OCI-LY3 (cell line): ENCODE data around the gene MIR17HG.
A peak's percentile ranks its signal among the peaks of the same experiment; 100 is the strongest.

Source experiments
- H2AFZ ChIP-seq: fragments of 200-600, 300-600 bp; shearing (Covaris generic); 2 replicates; pipeline ENCODE4 v1.6.0; 2014; ENCODE audit warnings: antibody characterized with exemption, low read depth, low read length
- H3K27ac ChIP-seq: fragments of 200-600, 300-600 bp; sonication (generic); 2 replicates; pipeline ENCODE4 v1.5.1; 2014; ENCODE audit warnings: mild to moderate bottlenecking, low read length, moderate library complexity, mixed read lengths
- H3K27me3 ChIP-seq: fragments of 200-600, 300-600 bp; sonication (generic); 2 replicates; pipeline ENCODE4 v1.6.1; 2014; ENCODE audit warnings: low read depth, low read length, mixed read lengths
- H3K36me3 ChIP-seq: fragments of 200-600, 300-600 bp; sonication (generic); replicated peaks from 2 replicates; pipeline ENCODE3; 2014; ENCODE audit warnings: low read depth, low read length, mixed read lengths
- H3K4me1 ChIP-seq: fragments of 300-600, 200-600 bp; sonication (generic); 2 replicates; pipeline ENCODE4 v1.6.1; 2014; ENCODE audit warnings: low read length, mixed read lengths
- H3K4me2 ChIP-seq: fragments of 200-600, 300-600 bp; sonication (generic); 2 replicates; pipeline ENCODE4 v1.6.1; 2014; ENCODE audit warnings: low read length, mixed read lengths
- H3K4me3 ChIP-seq: fragments of 300-600, 200-600 bp; sonication (generic); 2 replicates; pipeline ENCODE4 v1.5.1; 2014; ENCODE audit warnings: antibody characterized with exemption, mild to moderate bottlenecking, low read length, moderate library complexity
- H3K79me2 ChIP-seq: fragments of 300-600, 200-600 bp; shearing (Covaris generic); 2 replicates; pipeline ENCODE4 v1.6.1; 2014; ENCODE audit warnings: mild to moderate bottlenecking, low read length, mixed read lengths
- H3K9ac ChIP-seq: fragments of 300-600, 200-600 bp; shearing (Covaris generic); 2 replicates; pipeline ENCODE4 v1.6.0; 2014; ENCODE audit warnings: mild to moderate bottlenecking, low read length, moderate library complexity
- H3K9me3 ChIP-seq: fragments of 200-600, 300-600 bp; shearing (Covaris generic); 2 replicates; pipeline ENCODE4 v1.6.1; 2014; ENCODE audit warnings: low read length, mixed read lengths; ENCODE audit not compliant: insufficient read depth
- H4K20me1 ChIP-seq: fragments of 200-600, 300-600 bp; sonication (generic); 2 replicates; pipeline ENCODE4 v1.6.1; 2016; ENCODE audit warnings: low read length, mixed read lengths; ENCODE audit not compliant: insufficient read depth
- CTCF ChIP-seq: fragments of 200-600, 300-600 bp; sonication (generic); IDR thresholded peaks from 2 replicates; pipeline ENCODE4 v1.5.1; 2014; ENCODE audit warnings: antibody characterized with exemption, low read length, low read depth
- EZH2phosphoT487 ChIP-seq: fragments of 200-600 bp; shearing (Covaris generic); IDR thresholded peaks from 2 replicates; pipeline ENCODE4 v1.6.1; 2018; ENCODE audit warnings: antibody characterized with exemption, mixed run types, low read depth

Gene MIR17HG

GRCh38 chr13:91399189-91400062 is 51.9 kb downstream of the MIR17HG start:
- Histone ChIP-seq H2AFZ (no peak overlapping the region), H3K36me3 (no peaks in the 10 kb centered on the region), H3K4me1 (peaks cover 8% of the 10 kb centered on the region), H3K27ac (no peak overlapping the region), H3K4me3 (peak overlapping the region; percentile 70; the same call in 1 of the 2 replicates), H3K79me2 (no peaks in the 10 kb centered on the region), H3K9me3 (no peaks in the 10 kb centered on the region), H3K27me3 (peaks cover 18% of the 10 kb centered on the region), H4K20me1 (no peaks in the 10 kb centered on the region), H3K4me2 (peak overlapping the region; percentile 75; the same call in 1 of the 2 replicates), H3K9ac (no peak overlapping the region)
- TF ChIP-seq EZH2phosphoT487 (no peak), CTCF (no peak)

GRCh38 chr13:91400063-91400399 is 52.5 kb downstream of the MIR17HG start:
- H3K36me3 ChIP-seq, result no peaks in the 10 kb centered on the region
- H3K4me2 ChIP-seq, result no peak overlapping the region
- TF ChIP-seq CTCF (no peak), EZH2phosphoT487 (no peak)
- H3K9me3 ChIP-seq, result no peaks in the 10 kb centered on the region
- H3K79me2 ChIP-seq, result no peaks in the 10 kb centered on the region
- no peak overlapping the region for H2AFZ ChIP-seq
- H3K27ac ChIP-seq, result no peak overlapping the region
- peaks cover 8% of the 10 kb centered on the region for H3K4me1 ChIP-seq
- no peaks in the 10 kb centered on the region for H4K20me1 ChIP-seq
- peaks cover 18% of the 10 kb centered on the region for H3K27me3 ChIP-seq
- H3K9ac ChIP-seq, result no peak overlapping the region
- H3K4me3 ChIP-seq, result no peak overlapping the region

- peaks cover 18% of the 10 kb centered on the region for H3K27me3 ChIP-seq
- no peak overlapping the region for H2AFZ ChIP-seq
- H3K36me3 ChIP-seq, result no peaks in the 10 kb centered on the region
- no peak overlapping the region for H3K4me2 ChIP-seq
- peaks cover 8% of the 10 kb centered on the region for H3K4me1 ChIP-seq
- H3K27ac ChIP-seq, result no peak overlapping the region
- no peak for TF ChIP-seq EZH2phosphoT487
- no peak for TF ChIP-seq CTCF
- H3K79me2 ChIP-seq, result no peaks in the 10 kb centered on the region
- H3K4me3 ChIP-seq, result no peak overlapping the region
- H3K9ac ChIP-seq, result no peak overlapping the region
- H4K20me1 ChIP-seq, result no peaks in the 10 kb centered on the region
- H3K9me3 ChIP-seq, result no peaks in the 10 kb centered on the region
Measured at GRCh38 chr13:91400671-91401070, 53.2 kb downstream of the MIR17HG start.

- peaks cover 10% of the 10 kb centered on the region for H3K4me1 ChIP-seq
- no peak overlapping the region for H3K9ac ChIP-seq
- H3K36me3 ChIP-seq, result no peaks in the 10 kb centered on the region
- H2AFZ ChIP-seq, result no peak overlapping the region
- no peak overlapping the region for H3K4me2 ChIP-seq
- no peaks in the 10 kb centered on the region for H4K20me1 ChIP-seq
- TF ChIP-seq CTCF (no peak), EZH2phosphoT487 (no peak)
- no peaks in the 10 kb centered on the region for H3K9me3 ChIP-seq
- peaks cover 13% of the 10 kb centered on the region for H3K27me3 ChIP-seq
- H3K4me3 ChIP-seq, result no peak overlapping the region
- no peak overlapping the region for H3K27ac ChIP-seq
- no peaks in the 10 kb centered on the region for H3K79me2 ChIP-seq
Measured at GRCh38 chr13:91401920-91402319, 54.4 kb downstream of the MIR17HG start.
